Transverse colon (tissue), 4 donors: ENCODE data around the gene PPP1R14C. TPM values are rescaled to one million over a fixed set of nuclear protein-coding genes. Genes with fewer than 3 reads are reported as not detected.

Experiments used
- DNase-seq: peaks from one replicate; pipeline ENCODE4 v3.0.0-alpha.2; 2019
- H3K27ac ChIP-seq, 4 donors: fragments of 200-600 bp; sonication (generic); 2 replicates each; pipeline ENCODE4 v1.5.1; 2016 to 2018; ENCODE audit warnings: inconsistent platforms in 4 of 4
- H3K27me3 ChIP-seq: fragments of 200-600 bp; sonication (generic); 2 replicates; pipeline ENCODE4 v1.5.1; 2017; ENCODE audit warnings: inconsistent platforms
- H3K36me3 ChIP-seq, 4 donors: fragments of 200-600 bp; sonication (generic); 2 replicates each; pipeline ENCODE4 v1.5.1; 2017 to 2019; ENCODE audit warnings: inconsistent platforms in 4 of 4
- H3K4me1 ChIP-seq, 4 donors: fragments of 200-600 bp; sonication (generic); 2 replicates each; pipeline ENCODE4 v1.5.1; 2017 to 2020; ENCODE audit warnings: inconsistent platforms in 4 of 4
- H3K4me3 ChIP-seq, 4 donors: fragments of 200-600 bp; sonication (generic); 1 replicate in 1 of 4; 2 replicates in 3 of 4; pipeline versions ENCODE4 v1.5.1 to v1.6.1; 2017 to 2019; ENCODE audit warnings: inconsistent platforms in 4 of 4
- H3K9me3 ChIP-seq, 2 donors: fragments of 200-600 bp; sonication (generic); 2 replicates each; pipeline ENCODE4 v1.5.1; 2017 to 2019; ENCODE audit warnings: inconsistent platforms in 2 of 2
- EP300 ChIP-seq: sonication (generic); formaldehyde crosslinking; IDR thresholded peaks from one replicate; pipeline ENCODE4 v1.6.1; 2017; ENCODE audit warnings: antibody characterized with exemption, low read depth
- POLR2A ChIP-seq: fragments of 450-650 bp; IDR thresholded peaks from one replicate; pipeline ENCODE4 v1.6.1; 2016; ENCODE audit warnings: antibody characterized with exemption, mild to moderate bottlenecking, moderate library complexity
- POLR2AphosphoS5 ChIP-seq, 3 donors: sonication (generic); formaldehyde crosslinking; IDR thresholded peaks; one replicate each; pipeline ENCODE4 v1.6.1; 2016; ENCODE audit warnings: antibody characterized with exemption in 3 of 3
- WGBS, 2 donors: methylation state at CpG; one replicate each; pipeline ENCODE4 v1.1.5; 2018; ENCODE audit warnings: low coverage in 1 of 2; 5-methylcytosine and 5-hydroxymethylcytosine counted together
- in situ Hi-C, 4 donors: fragments of 200-750 bp; cut with MboI; loops; one replicate each; pipeline versions ENCODE4 v1.15.0 to v1.15.1; 2017; ENCODE audit warnings: low sequenced_read_pairs in 3 of 4, low pct_ligation_motif_present in 1 of 4, low pct_unique_long_range_greater_than_20kb in 1 of 4
- intact Hi-C: fragments of 100-400 bp; cut with DNase I; formaldehyde crosslinking; loops from one replicate; pipeline ENCODE4 v1.15.1; 2023; ENCODE audit warnings: low total_unique reads
- total RNA-seq, 4 donors: library from RNA; depleted of rRNA; stranded (reverse); fragments of >200 nt; gene quantifications; one replicate each; pipeline ENCODE4 v1.1.0, GENCODE V29; 2016
- TF ChIP-seq, protein P1 (sequence below), 5 experiments: fragments of 200-600 bp in 3 of 5; fragments of 450-650 bp in 2 of 5; sonication (generic) in 3 of 5; IDR thresholded peaks; 1 replicate in 2 of 5; 2 replicates in 3 of 5; pipeline ENCODE4 v1.5.1; 2016 to 2017; ENCODE audit warnings: antibody characterized with exemption in 5 of 5, inconsistent platforms in 3 of 5, mild to moderate bottlenecking in 2 of 5, moderate library complexity in 1 of 5

Gene PPP1R14C
- total RNA-seq, 4 donors from 2014 or later = 1.2 to 64.5 (median 38.8) TPM

DNA sequence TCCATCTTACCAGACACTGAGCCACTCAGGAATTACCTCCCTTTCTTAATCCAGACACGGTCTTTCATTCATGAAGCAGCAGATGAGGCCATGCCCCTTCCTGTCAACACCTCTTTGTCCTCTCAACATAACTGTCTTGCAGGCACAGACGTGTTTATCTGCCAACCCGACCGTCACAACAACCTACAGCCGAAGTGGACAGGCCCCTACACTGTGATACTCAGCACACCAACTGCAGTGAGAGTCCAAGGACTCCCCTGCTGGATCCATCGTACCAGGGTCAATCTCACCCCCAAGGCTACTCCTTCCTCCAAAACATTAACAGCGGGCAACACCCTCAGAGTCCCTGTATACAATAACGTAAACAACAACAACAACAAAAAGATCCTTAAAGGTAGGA lies 43.3 kb upstream of the PPP1R14C start:
- H3K36me3 ChIP-seq = no peaks in the 10 kb centered on the region
- no peaks in the 10 kb centered on the region for H3K9me3 ChIP-seq
- no peak overlapping the region for H3K4me3 ChIP-seq
- H3K4me1 ChIP-seq = no peaks in the 10 kb centered on the region
- in situ Hi-C loops (loop anchor here in 2 of 4 donors (25.0 kb wide), 1 partner anchor 713 kb away; no protein-coding TSS in a partner anchor), intact Hi-C loops (no loop called here)
- TF ChIP-seq EP300 (no peak), POLR2A (no peak), POLR2AphosphoS5 (IDR thresholded peaks at IDR 0.05) (no peak)
- TF ChIP-seq, protein P1, sequence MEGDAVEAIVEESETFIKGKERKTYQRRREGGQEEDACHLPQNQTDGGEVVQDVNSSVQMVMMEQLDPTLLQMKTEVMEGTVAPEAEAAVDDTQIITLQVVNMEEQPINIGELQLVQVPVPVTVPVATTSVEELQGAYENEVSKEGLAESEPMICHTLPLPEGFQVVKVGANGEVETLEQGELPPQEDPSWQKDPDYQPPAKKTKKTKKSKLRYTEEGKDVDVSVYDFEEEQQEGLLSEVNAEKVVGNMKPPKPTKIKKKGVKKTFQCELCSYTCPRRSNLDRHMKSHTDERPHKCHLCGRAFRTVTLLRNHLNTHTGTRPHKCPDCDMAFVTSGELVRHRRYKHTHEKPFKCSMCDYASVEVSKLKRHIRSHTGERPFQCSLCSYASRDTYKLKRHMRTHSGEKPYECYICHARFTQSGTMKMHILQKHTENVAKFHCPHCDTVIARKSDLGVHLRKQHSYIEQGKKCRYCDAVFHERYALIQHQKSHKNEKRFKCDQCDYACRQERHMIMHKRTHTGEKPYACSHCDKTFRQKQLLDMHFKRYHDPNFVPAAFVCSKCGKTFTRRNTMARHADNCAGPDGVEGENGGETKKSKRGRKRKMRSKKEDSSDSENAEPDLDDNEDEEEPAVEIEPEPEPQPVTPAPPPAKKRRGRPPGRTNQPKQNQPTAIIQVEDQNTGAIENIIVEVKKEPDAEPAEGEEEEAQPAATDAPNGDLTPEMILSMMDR (IDR thresholded peaks at IDR 0.05) = no peak
- 95% methylated on average over 8 of the region's 8 CpGs; no CpG with 5 or more reads in 1 of the 2 donors for WGBS, 2 donors
- H3K27me3 ChIP-seq = peaks cover 8% of the 10 kb centered on the region
- no peak overlapping the region for H3K27ac ChIP-seq
- no peak for DNase-seq

DNA sequence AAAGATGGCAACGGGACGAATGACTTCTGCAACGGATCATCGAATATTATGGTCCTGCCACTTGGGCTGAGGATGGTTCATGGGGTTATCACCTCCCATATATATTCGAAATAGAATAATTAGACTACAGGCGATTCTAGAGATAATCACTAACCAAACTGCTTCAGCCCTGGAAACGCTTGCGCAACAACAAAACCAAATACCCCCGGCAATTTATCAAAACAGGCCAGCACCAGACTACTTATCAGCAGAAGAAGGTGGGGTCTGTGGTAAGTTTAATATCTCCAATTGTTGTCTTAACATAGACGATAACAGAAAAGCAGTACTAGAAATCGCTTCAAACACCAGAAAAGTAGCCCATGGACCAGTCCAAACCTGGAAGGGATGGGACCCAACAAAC lies 42.9 kb upstream of the PPP1R14C start:
- in situ Hi-C loops (loop anchor here in 2 of 4 donors (25.0 kb wide), 1 partner anchor 712 kb away; no protein-coding TSS in a partner anchor), intact Hi-C loops (no loop called here)
- Histone ChIP-seq H3K27me3 (peaks cover 8% of the 10 kb centered on the region), H3K4me1 (no peaks in the 10 kb centered on the region), H3K36me3 (no peaks in the 10 kb centered on the region), H3K9me3 (no peaks in the 10 kb centered on the region), H3K27ac (no peak overlapping the region), H3K4me3 (no peak overlapping the region)
- 94 to 95% methylated on average over 10 to 11 of the region's 11 CpGs for WGBS, 2 donors
- DNase-seq = no peak
- TF ChIP-seq POLR2A = no peak
- TF ChIP-seq EP300 = no peak
- TF ChIP-seq, protein P1 (IDR thresholded peaks at IDR 0.05) = no peak
- TF ChIP-seq POLR2AphosphoS5 (IDR thresholded peaks at IDR 0.05) = no peak

DNA sequence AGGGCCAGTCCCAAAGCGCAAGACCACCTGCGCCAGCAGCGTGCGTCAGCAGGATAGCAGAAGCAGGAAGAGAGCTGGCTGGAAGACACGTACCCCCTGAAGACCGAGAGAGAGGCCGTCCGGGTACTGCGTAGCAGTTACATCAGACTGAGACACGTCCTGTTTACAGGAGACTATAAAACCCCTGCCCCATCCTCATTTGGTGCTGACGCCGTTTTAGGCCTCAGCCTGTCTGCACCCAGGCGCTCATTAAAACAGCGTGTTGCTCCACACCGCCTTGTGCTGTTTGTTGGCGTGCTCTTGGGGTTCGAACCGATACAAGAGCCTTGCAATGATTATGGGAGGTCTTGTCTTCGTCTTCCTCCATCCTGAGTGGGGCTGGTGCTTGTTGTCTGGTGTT lies 42.1 kb upstream of the PPP1R14C start:
- Histone ChIP-seq H3K36me3 (no peaks in the 10 kb centered on the region), H3K27me3 (peaks cover 7% of the 10 kb centered on the region), H3K27ac (no peak overlapping the region), H3K4me1 (no peaks in the 10 kb centered on the region), H3K4me3 (no peak overlapping the region), H3K9me3 (no peaks in the 10 kb centered on the region)
- no peak for TF ChIP-seq POLR2AphosphoS5 (IDR thresholded peaks at IDR 0.05)
- TF ChIP-seq, protein P1 (IDR thresholded peaks at IDR 0.05) = no peak
- no peak for TF ChIP-seq POLR2A
- TF ChIP-seq EP300 = no peak
- in situ Hi-C loops (no loop called here), intact Hi-C loops (no loop called here)
- 93% methylated on average over 19 of the region's 19 CpGs; no CpG with 5 or more reads in 1 of the 2 donors for WGBS, 2 donors
- no peak for DNase-seq

DNA sequence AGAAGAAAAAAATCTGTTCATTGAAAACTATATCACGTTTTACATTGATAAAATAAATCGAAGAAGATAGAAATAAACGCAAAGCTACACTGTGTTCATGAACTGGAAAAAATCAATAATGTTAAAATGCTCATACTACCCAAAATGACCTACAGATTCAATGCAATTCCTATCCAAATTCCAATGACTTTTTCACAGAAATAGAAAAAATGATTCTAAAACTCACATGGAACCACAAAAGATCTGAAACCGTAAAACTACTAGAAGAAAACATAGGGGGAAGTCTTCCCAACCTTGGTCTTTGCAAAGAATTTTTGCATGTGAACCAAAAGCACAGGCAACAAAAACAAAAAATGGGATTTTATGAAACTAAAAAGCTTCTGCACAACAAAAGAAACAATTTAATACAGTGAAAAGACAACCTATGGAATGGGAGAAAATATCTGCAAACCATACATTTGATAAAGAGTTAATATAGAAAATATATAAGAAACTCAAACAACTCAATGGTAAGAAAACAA lies 40.0 kb upstream of the PPP1R14C start:
- no peaks in the 10 kb centered on the region for H3K9me3 ChIP-seq
- no peak for TF ChIP-seq EP300
- no peak for TF ChIP-seq POLR2AphosphoS5 (IDR thresholded peaks at IDR 0.05)
- TF ChIP-seq, protein P1 (IDR thresholded peaks at IDR 0.05) = no peak
- no peak for TF ChIP-seq POLR2A
- intact Hi-C loops = no loop called here
- no peak overlapping the region for H3K27ac ChIP-seq
- 93 to 97% methylated on average over 4 of the region's 4 CpGs for WGBS, 2 donors
- no peaks in the 10 kb centered on the region for H3K27me3 ChIP-seq
- no peak for DNase-seq
- H3K4me3 ChIP-seq = no peak overlapping the region
- in situ Hi-C loops = no loop called here
- no peaks in the 10 kb centered on the region for H3K4me1 ChIP-seq
- no peaks in the 10 kb centered on the region for H3K36me3 ChIP-seq
